SKM-1 treated with dmso at 0.1 percent for 144 hours (cell line): ENCODE results near the gene MIOX.
A peak's percentile ranks its signal among the peaks of the same experiment; 100 is the strongest.

Experiments used
- DNase-seq: peaks from one replicate; lab custom pipeline; 2025; ENCODE audit not compliant: unreplicated experiment; lab: John Stamatoyannopoulos, UW

The MIOX gene

GRCh38 chr22:50471962-50472361 lies 14.7 kb upstream of the MIOX start:
- DNase-seq = no peak

GRCh38 chr22:50473088-50473487 lies 13.6 kb upstream of the MIOX start:
- DNase-seq = peak; percentile 16

GRCh38 chr22:50473855-50474671 lies 12.6 kb upstream of the MIOX start:
- DNase-seq = no peak

- peak; percentile 84 for DNase-seq
These were observed 11.7 kb upstream of the MIOX start, which contains the start of gene SBF1 for GRCh38 chr22:50474710-50475651. Gene SBF1, minus strand, starts transcription at chr22:50475035. Its CDS starts 195 bp downstream, at chr22:50474840.

GRCh38 chr22:50475652-50476002 lies 11.0 kb upstream of the MIOX start:
- no peak for DNase-seq

- no peak for DNase-seq
These were observed 9.8 kb upstream of the MIOX start for GRCh38 chr22:50476868-50477267.

- DNase-seq = no peak
These were observed 8.7 kb upstream of the MIOX start for GRCh38 chr22:50477923-50478322.

GRCh38 chr22:50479721-50480120 lies 6.9 kb upstream of the MIOX start:
- DNase-seq = no peak

GRCh38 chr22:50481045-50481439 lies 5.6 kb upstream of the MIOX start:
- DNase-seq = no peak

- DNase-seq = no peak
These were observed 5.1 kb upstream of the MIOX start, which contains the start of gene ADM2 for GRCh38 chr22:50481440-50482106. Gene ADM2, plus strand, starts transcription at chr22:50481543. Its CDS starts 305 bp downstream, at chr22:50481848.

- DNase-seq = no peak
These were observed 4.3 kb upstream of the MIOX start for GRCh38 chr22:50482107-50483074.

GRCh38 chr22:50483106-50483505 lies 3.6 kb upstream of the MIOX start:
- DNase-seq = no peak

GRCh38 chr22:50483556-50483955 lies 3.1 kb upstream of the MIOX start:
- DNase-seq = no peak

GRCh38 chr22:50483977-50484853 lies 2.4 kb upstream of the MIOX start:
- DNase-seq = no peak

GRCh38 chr22:50485221-50486131 lies 1.2 kb upstream of the MIOX start:
- no peak for DNase-seq

GRCh38 chr22:50487290-50488005 lies 789 bp downstream of the MIOX start:
- no peak for DNase-seq

- DNase-seq = no peak
These were observed 1.5 kb downstream of the MIOX start for GRCh38 chr22:50488006-50488677.
